HCT116 (cell line): ENCODE data around the gene PIK3R6. TPM values are rescaled to one million over a fixed set of nuclear protein-coding genes. Genes with fewer than 3 reads are reported as not detected.

Experiments used
- ATAC-seq: fragments of 200-7000 bp; cut with Tn5 transposase; 2 replicates; pipeline ENCODE4 v1.9.1; 2020; ENCODE audit warnings: mild to moderate bottlenecking, moderate library complexity
- BruUV-seq: library from RNA; stranded (reverse); fragments of 400-500 nt; replicated peaks from 2 replicates; lab custom pipeline; 2021; lab: Mats Ljungman, UMichigan
- CTCF ChIA-PET: fragments of 300-600 bp; sonication (Branson Sonifier 250); formaldehyde crosslinking; loops from one replicate; lab custom pipeline; 2021; ENCODE audit warnings: antibody characterized with exemption; lab: Charles Lee
- POLR2A ChIA-PET: fragments of 300-600, 350-600 bp; sonication (Branson Sonifier 250); formaldehyde crosslinking; loops from one replicate; lab custom pipeline; 2021; ENCODE audit warnings: antibody characterized with exemption; lab: Charles Lee
- RAD21 ChIA-PET, 2 experiments: fragments of 300-600 bp; sonication (Branson Sonifier 250); formaldehyde crosslinking; loops; one replicate each; lab custom pipeline; 2023; ENCODE audit warnings: low total read pairs in 2 of 2; ENCODE audit not compliant: uncharacterized antibody in 2 of 2, unreplicated experiment in 2 of 2, low non-redundant PET in 1 of 2; lab: Charles Lee
- DNase-seq: peaks from one replicate; pipeline ENCODE4 v3.0.0-alpha.2; 2010; ENCODE audit warnings: low read depth, low spot score
- H2AFZ ChIP-seq: fragments of 200-600 bp; shearing (Covaris generic), sonication (generic); 2 replicates; pipeline ENCODE4 v1.6.1; 2017; ENCODE audit warnings: low read depth, mixed run types, mixed read lengths, antibody characterized with exemption, low read length; ENCODE audit not compliant: poor library complexity, severe bottlenecking
- H3K27ac ChIP-seq: 2 replicates; pipeline ENCODE4 v1.5.1; 2012; ENCODE audit warnings: low read depth, low read length
- H3K27me3 ChIP-seq: fragments of 200-600 bp; sonication (generic); 2 replicates; pipeline ENCODE4 v1.6.1; 2016; ENCODE audit warnings: mixed run types, low read length, mixed read lengths; ENCODE audit not compliant: insufficient read depth
- H3K36me3 ChIP-seq, 2 experiments: fragments of 200-500 bp in 1 of 2; fragments of 200-600 bp in 1 of 2; sonication (Bioruptor generic) in 1 of 2; sonication (generic) in 1 of 2; 2 replicates each; pipeline versions ENCODE4 v1.5.1 to v1.6.1; 2014 to 2016; ENCODE audit warnings: low read length in 2 of 2, inconsistent platforms in 1 of 2, mixed read lengths in 1 of 2, mixed run types in 1 of 2; ENCODE audit not compliant: insufficient read depth in 2 of 2, control insufficient read depth in 1 of 2
- H3K4me1 ChIP-seq, 2 experiments: fragments of 200-600 bp in 1 of 2; sonication (generic) in 1 of 2; 2 replicates each; pipeline versions ENCODE4 v1.5.1 to v1.6.1; 2012 to 2017; ENCODE audit warnings: low read length in 2 of 2, inconsistent platforms in 1 of 2, mild to moderate bottlenecking in 1 of 2, mixed read lengths in 1 of 2, mixed run types in 1 of 2, moderate library complexity in 1 of 2; ENCODE audit not compliant: insufficient read depth in 2 of 2, control insufficient read depth in 1 of 2
- H3K4me2 ChIP-seq: fragments of 200-600 bp; sonication (generic); 2 replicates; pipeline ENCODE4 v1.6.1; 2017; ENCODE audit warnings: mixed run types, low read length, mixed read lengths
- H3K4me3 ChIP-seq, 2 experiments: fragments of 200-600 bp in 1 of 2; sonication (generic) in 1 of 2; replicated peaks in 1 of 2; 2 replicates each; pipeline ENCODE4 v1.5.1; 2011 to 2016; ENCODE audit warnings: low read length in 2 of 2, control low read depth in 1 of 2, low read depth in 1 of 2, mild to moderate bottlenecking in 1 of 2, mixed read lengths in 1 of 2, mixed run types in 1 of 2
- H3K79me2 ChIP-seq: fragments of 200-600 bp; sonication (generic); 2 replicates; pipeline ENCODE4 v1.6.1; 2017; ENCODE audit warnings: mild to moderate bottlenecking, mixed run types, low read length, moderate library complexity, mixed read lengths; ENCODE audit not compliant: insufficient read depth
- H3K9ac ChIP-seq: fragments of 200-600 bp; sonication (generic); 2 replicates; pipeline ENCODE4 v1.6.1; 2016; ENCODE audit warnings: low read length, mixed read lengths
- H3K9me2 ChIP-seq: fragments of 200-600 bp; sonication (generic), shearing (Covaris generic); 2 replicates; pipeline ENCODE4 v1.6.1; 2017; ENCODE audit warnings: mixed run types, mild to moderate bottlenecking, moderate library complexity; ENCODE audit not compliant: insufficient read depth
- H3K9me3 ChIP-seq, 2 experiments: fragments of 200-500 bp in 1 of 2; fragments of 200-600 bp in 1 of 2; sonication (Bioruptor generic) in 1 of 2; sonication (generic) in 1 of 2; 2 replicates each; pipeline ENCODE4 v1.6.1; 2014 to 2017; ENCODE audit warnings: low read length in 2 of 2, mixed read lengths in 2 of 2, inconsistent platforms in 1 of 2, low read depth in 1 of 2, mild to moderate bottlenecking in 1 of 2, mixed run types in 1 of 2, moderate library complexity in 1 of 2; ENCODE audit not compliant: control insufficient read depth in 1 of 2, insufficient read depth in 1 of 2
- H4K20me1 ChIP-seq: fragments of 200-600 bp; sonication (generic), shearing (Covaris generic); 2 replicates; pipeline ENCODE4 v1.6.1; 2017; ENCODE audit warnings: mixed run types, mild to moderate bottlenecking, moderate library complexity; ENCODE audit not compliant: insufficient read depth
- ATF3 ChIP-seq: IDR thresholded peaks from 2 replicates; pipeline ENCODE4 v1.6.1; 2012
- CBX3 ChIP-seq: IDR thresholded peaks from 2 replicates; pipeline ENCODE4 v1.6.1; 2012; ENCODE audit warnings: low read depth
- CEBPB ChIP-seq: IDR thresholded peaks from 2 replicates; pipeline ENCODE4 v1.6.1; 2012; ENCODE audit warnings: low read depth
- ELF1 ChIP-seq: IDR thresholded peaks from 2 replicates; pipeline ENCODE4 v1.6.1; 2012; ENCODE audit warnings: low read depth, borderline replicate concordance
- EZH2phosphoT487 ChIP-seq: fragments of 200-600 bp; IDR thresholded peaks from 2 replicates; pipeline ENCODE4 v1.6.1; 2018; ENCODE audit warnings: antibody characterized with exemption, borderline replicate concordance
- MAX ChIP-seq: IDR thresholded peaks from 2 replicates; pipeline ENCODE4 v1.6.1; 2012
- POLR2A ChIP-seq: IDR thresholded peaks from 2 replicates; pipeline ENCODE4 v1.7.0; 2011; ENCODE audit warnings: borderline replicate concordance; ENCODE audit not compliant: insufficient read depth, insufficient read length; ENCODE audit errors: extremely low read depth
- POLR2AphosphoS5 ChIP-seq: IDR thresholded peaks from 2 replicates; pipeline ENCODE4 v1.6.1; 2011; ENCODE audit warnings: mild to moderate bottlenecking, low read depth, low read length, moderate library complexity
- REST ChIP-seq: IDR thresholded peaks from 2 replicates; pipeline ENCODE4 v1.6.1; 2012; ENCODE audit warnings: low read depth
- SIN3A ChIP-seq: IDR thresholded peaks from 2 replicates; pipeline ENCODE4 v1.6.1; 2012; ENCODE audit warnings: low read depth
- SP1 ChIP-seq: IDR thresholded peaks from 2 replicates; pipeline ENCODE4 v1.6.1; 2012; ENCODE audit warnings: low read depth
- TCF7L2 ChIP-seq: IDR thresholded peaks from 2 replicates; pipeline ENCODE4 v1.7.0; 2011; ENCODE audit warnings: borderline replicate concordance, inconsistent platforms; ENCODE audit not compliant: insufficient read depth, insufficient read length; ENCODE audit errors: extremely low read depth
- ZBTB33 ChIP-seq: IDR thresholded peaks from 2 replicates; pipeline ENCODE4 v1.6.1; 2011; ENCODE audit warnings: mild to moderate bottlenecking, low read length, moderate library complexity; ENCODE audit not compliant: insufficient replicate concordance; ENCODE audit errors: extremely low read depth
- intact Hi-C: fragments of 100-400 bp; cut with micrococcal nuclease; formaldehyde crosslinking; loops from 2 replicates; pipeline ENCODE4 v1.10.0; 2022
- total RNA-seq: library from RNA; stranded (reverse); gene quantifications from one replicate; pipeline ENCODE4 v1.2.1, GENCODE V29; 2021; ENCODE audit not compliant: unreplicated experiment

Gene PIK3R6
- total RNA-seq, 1 experiment from 2014 or later = 0.07 TPM

- intact Hi-C loops = no loop called here
- POLR2A ChIA-PET = no interaction called here
Observed at GRCh38 chr17:8855477-8856204, 11.8 kb downstream of the PIK3R6 start.

More at GRCh38 chr17:8855477-8856204, 11.8 kb downstream of the PIK3R6 start:
- Histone ChIP-seq H3K9me2 (no peaks in the 10 kb centered on the region), H3K9ac (no peak overlapping the region), H3K27ac (no peak overlapping the region), H3K4me2 (no peak overlapping the region), H3K36me3 (no peaks in the 10 kb centered on the region), H3K4me3 (no peak overlapping the region), H3K79me2 (no peaks in the 10 kb centered on the region), H3K4me1 (no peaks in the 10 kb centered on the region), H4K20me1 (no peaks in the 10 kb centered on the region), H2AFZ (no peak overlapping the region), H3K27me3 (no peaks in the 10 kb centered on the region), H3K9me3 (no peaks in the 10 kb centered on the region)
- ATAC-seq (no peak), DNase-seq (no peak)
- no TSS peak for BruUV-seq
- RAD21 ChIA-PET = no interaction called here
- no peak for TF ChIP-seq ATF3
- TF ChIP-seq TCF7L2 = no peak
- TF ChIP-seq MAX = no peak
- no peak for TF ChIP-seq ZBTB33
- no peak for TF ChIP-seq CEBPB
- TF ChIP-seq EZH2phosphoT487 = no peak
- TF ChIP-seq REST = no peak
- TF ChIP-seq CBX3 = no peak
- TF ChIP-seq SIN3A = no peak
- no peak for TF ChIP-seq POLR2AphosphoS5
- no peak for TF ChIP-seq POLR2A
- TF ChIP-seq ELF1 = no peak
- no peak for TF ChIP-seq SP1
- CTCF ChIA-PET = no interaction called here
